Esophagus muscularis mucosa (tissue), 4 donors: ENCODE measurements around the gene LYPD1.

Source experiments
- EP300 ChIP-seq: sonication (generic); formaldehyde crosslinking; IDR thresholded peaks from one replicate; pipeline ENCODE4 v1.6.1; 2017; ENCODE audit warnings: antibody characterized with exemption
- POLR2A ChIP-seq: fragments of 450-650 bp; IDR thresholded peaks from one replicate; pipeline ENCODE4 v1.6.1; 2017; ENCODE audit warnings: antibody characterized with exemption, moderate library complexity, mild to moderate bottlenecking, low read depth
- POLR2AphosphoS5 ChIP-seq, 2 donors: sonication (generic); formaldehyde crosslinking; IDR thresholded peaks; one replicate each; pipeline ENCODE4 v1.6.1; 2017; ENCODE audit warnings: antibody characterized with exemption in 2 of 2
- TF ChIP-seq, protein P1 (sequence below), 3 experiments: fragments of 200-600 bp in 2 of 3; fragments of 450-650 bp in 1 of 3; sonication (generic) in 2 of 3; IDR thresholded peaks; one replicate each; pipeline ENCODE4 v1.5.1; 2017 to 2019; ENCODE audit warnings: antibody characterized with exemption in 3 of 3, mild to moderate bottlenecking in 2 of 3, moderate library complexity in 1 of 3

DNA sequence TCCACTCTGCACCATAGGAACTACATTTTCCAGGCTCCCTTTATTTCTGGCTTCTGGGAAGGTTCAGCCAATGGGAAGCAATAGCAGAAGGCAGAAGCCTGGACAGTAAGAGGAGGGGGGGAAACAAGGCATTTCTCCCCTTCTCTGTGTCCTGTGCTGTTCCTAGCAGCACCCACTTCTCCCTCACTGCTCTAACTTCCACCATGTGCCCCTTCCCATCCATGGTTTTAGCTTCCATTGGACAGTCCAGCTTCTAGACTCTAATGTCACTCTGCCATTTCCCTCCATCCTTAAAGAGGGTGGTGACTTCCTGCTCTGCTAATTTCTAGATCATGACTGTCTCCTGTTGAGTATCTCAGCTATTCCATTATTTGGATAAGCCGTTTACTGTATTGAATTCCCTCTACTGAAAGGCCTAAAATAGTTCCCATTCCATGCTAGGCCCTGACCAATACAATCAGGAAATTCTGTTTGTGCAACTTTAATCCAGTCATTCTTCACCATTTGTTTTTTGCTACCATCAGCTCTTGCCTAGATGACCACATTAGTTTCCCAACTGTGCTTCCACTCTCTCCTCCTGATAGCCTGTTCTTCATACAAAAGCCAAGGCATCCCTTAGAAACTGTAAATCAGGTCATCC is 20.8 kb upstream of the LYPD1 start:
- TF ChIP-seq, protein P1, sequence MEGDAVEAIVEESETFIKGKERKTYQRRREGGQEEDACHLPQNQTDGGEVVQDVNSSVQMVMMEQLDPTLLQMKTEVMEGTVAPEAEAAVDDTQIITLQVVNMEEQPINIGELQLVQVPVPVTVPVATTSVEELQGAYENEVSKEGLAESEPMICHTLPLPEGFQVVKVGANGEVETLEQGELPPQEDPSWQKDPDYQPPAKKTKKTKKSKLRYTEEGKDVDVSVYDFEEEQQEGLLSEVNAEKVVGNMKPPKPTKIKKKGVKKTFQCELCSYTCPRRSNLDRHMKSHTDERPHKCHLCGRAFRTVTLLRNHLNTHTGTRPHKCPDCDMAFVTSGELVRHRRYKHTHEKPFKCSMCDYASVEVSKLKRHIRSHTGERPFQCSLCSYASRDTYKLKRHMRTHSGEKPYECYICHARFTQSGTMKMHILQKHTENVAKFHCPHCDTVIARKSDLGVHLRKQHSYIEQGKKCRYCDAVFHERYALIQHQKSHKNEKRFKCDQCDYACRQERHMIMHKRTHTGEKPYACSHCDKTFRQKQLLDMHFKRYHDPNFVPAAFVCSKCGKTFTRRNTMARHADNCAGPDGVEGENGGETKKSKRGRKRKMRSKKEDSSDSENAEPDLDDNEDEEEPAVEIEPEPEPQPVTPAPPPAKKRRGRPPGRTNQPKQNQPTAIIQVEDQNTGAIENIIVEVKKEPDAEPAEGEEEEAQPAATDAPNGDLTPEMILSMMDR (IDR thresholded peaks at IDR 0.05): no peak
- TF ChIP-seq EP300: no peak
- TF ChIP-seq POLR2A: no peak
- no peak for TF ChIP-seq POLR2AphosphoS5 (IDR thresholded peaks at IDR 0.05)
